Suprapubic skin (tissue), 4 donors: Measurements from ENCODE around the gene SETBP1. TPM values are rescaled to one million over a fixed set of nuclear protein-coding genes. Genes with fewer than 3 reads are reported as not detected.

Source experiments
- DNase-seq, 2 donors: peaks; one replicate each; pipeline ENCODE4 v3.0.0-alpha.2; 2019; ENCODE audit warnings: low spot score in 2 of 2
- H3K27ac ChIP-seq: fragments of 200-600 bp; sonication (generic); one replicate; pipeline ENCODE4 v1.5.1; 2019
- H3K27me3 ChIP-seq: fragments of 200-600 bp; sonication (generic); one replicate; pipeline ENCODE4 v1.5.1; 2019
- H3K36me3 ChIP-seq: fragments of 200-600 bp; sonication (generic); one replicate; pipeline ENCODE4 v1.5.1; 2019
- H3K4me1 ChIP-seq: fragments of 200-600 bp; sonication (generic); one replicate; pipeline ENCODE4 v1.5.1; 2019
- H3K4me3 ChIP-seq: fragments of 200-600 bp; sonication (generic); one replicate; pipeline ENCODE4 v1.5.1; 2019; ENCODE audit warnings: mild to moderate bottlenecking
- H3K9me3 ChIP-seq: fragments of 200-600 bp; sonication (generic); one replicate; pipeline ENCODE4 v1.5.1; 2019
- WGBS: methylation state at CpG from one replicate; pipeline ENCODE4 v1.1.5; 2018; 5-methylcytosine and 5-hydroxymethylcytosine counted together
- total RNA-seq, 4 donors: library from RNA; depleted of rRNA; stranded (reverse); fragments of >200 nt; gene quantifications; one replicate each; pipeline ENCODE4 v1.1.0, GENCODE V29; 2016
- TF ChIP-seq, protein P1 (sequence below), 2 donors: fragments of 200-600 bp in 1 of 2; fragments of 450-650 bp in 1 of 2; sonication (generic) in 1 of 2; IDR thresholded peaks; one replicate each; pipeline ENCODE4 v1.5.1; 2016 to 2019; ENCODE audit warnings: antibody characterized with exemption in 2 of 2, mild to moderate bottlenecking in 1 of 2, moderate library complexity in 1 of 2

Gene SETBP1
- total RNA-seq, 4 donors from 2014 or later = 13.1 to 25.6 (median 17.2) TPM

DNA sequence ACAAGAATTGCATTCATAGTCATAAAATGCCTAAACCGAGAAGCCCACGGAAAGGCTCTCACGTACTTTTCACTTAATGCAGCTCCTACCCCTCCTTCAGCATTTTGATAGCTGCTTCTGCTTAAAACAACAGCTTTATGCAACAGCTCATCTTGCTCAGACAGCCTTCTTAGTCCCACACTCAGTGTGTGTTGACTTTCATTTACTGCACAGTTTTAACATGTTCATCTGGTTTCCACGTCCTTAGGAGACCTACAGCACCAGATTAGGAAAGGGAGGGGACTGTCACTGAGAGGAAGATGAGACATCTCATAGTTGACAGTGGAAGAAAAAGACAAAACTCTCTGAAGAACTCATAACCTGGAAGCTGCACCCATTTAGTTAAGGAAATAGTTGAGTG lies 435.4 kb downstream of the SETBP1 start:
- no peak overlapping the region for H3K4me3 ChIP-seq
- no peaks in the 10 kb centered on the region for H3K4me1 ChIP-seq
- no peaks in the 10 kb centered on the region for H3K9me3 ChIP-seq
- no peaks in the 10 kb centered on the region for H3K27me3 ChIP-seq
- DNase-seq = no peak
- no peak overlapping the region for H3K27ac ChIP-seq
- TF ChIP-seq, protein P1, sequence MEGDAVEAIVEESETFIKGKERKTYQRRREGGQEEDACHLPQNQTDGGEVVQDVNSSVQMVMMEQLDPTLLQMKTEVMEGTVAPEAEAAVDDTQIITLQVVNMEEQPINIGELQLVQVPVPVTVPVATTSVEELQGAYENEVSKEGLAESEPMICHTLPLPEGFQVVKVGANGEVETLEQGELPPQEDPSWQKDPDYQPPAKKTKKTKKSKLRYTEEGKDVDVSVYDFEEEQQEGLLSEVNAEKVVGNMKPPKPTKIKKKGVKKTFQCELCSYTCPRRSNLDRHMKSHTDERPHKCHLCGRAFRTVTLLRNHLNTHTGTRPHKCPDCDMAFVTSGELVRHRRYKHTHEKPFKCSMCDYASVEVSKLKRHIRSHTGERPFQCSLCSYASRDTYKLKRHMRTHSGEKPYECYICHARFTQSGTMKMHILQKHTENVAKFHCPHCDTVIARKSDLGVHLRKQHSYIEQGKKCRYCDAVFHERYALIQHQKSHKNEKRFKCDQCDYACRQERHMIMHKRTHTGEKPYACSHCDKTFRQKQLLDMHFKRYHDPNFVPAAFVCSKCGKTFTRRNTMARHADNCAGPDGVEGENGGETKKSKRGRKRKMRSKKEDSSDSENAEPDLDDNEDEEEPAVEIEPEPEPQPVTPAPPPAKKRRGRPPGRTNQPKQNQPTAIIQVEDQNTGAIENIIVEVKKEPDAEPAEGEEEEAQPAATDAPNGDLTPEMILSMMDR (IDR thresholded peaks at IDR 0.05) = no peak
- H3K36me3 ChIP-seq = no peaks in the 10 kb centered on the region
- 80% methylated on average over 4 of the region's 4 CpGs for WGBS
